ENCODE results near the gene CDC34. TPM values are rescaled to one million over a fixed set of nuclear protein-coding genes. Genes with fewer than 3 reads are reported as not detected.
A peak's percentile ranks its signal among the peaks of the same experiment; 100 is the strongest.

The CDC34 gene
- total RNA-seq, 2 experiments from 2014 or later: 38.5 to 43.4 TPM

DNA sequence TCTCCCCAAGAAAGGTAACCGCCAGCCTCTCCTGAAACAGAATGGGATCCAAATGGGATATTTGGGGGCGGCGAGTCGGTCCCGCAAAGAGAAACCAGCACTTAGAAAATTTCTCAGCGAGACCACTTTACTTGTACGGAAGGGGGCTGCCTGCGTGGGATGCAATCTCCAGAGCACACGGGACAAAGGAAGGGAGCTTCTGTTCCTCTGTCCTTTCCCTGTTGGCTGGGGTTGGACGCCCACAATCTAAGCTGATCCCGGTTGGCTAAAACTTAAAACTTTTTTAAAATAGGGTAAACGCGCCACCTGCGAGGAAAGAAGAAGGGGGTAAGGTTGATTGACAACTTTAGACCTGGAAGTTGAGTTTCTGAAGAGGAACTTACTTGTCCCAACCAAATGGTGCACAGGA lies 40.0 kb downstream of the CDC34 start:
- H3K27ac Mint-ChIP-seq: peak overlapping the region; percentile 95
- ATAC-seq (ENCODE audit: poor library complexity): peak; percentile 6
- H3K27me3 Mint-ChIP-seq: no peaks in the 10 kb centered on the region
- POLR2A ChIA-PET: interaction anchor here (0.7 to 2.2 kb wide), 4 partner anchors 13 to 65 kb away, joined by 4 to 15 read pairs (median 8); partner anchors contain the start of gene CDC34
- Histone ChIP-seq H3K27ac (ENCODE audit: low read depth in 1 of 2, low read length in 2 of 2) (peak overlapping the region; percentile 69 to 87), H3K9me3 (ENCODE audit: control insufficient read depth in 1 of 2, insufficient read depth in 1 of 2, low read length in 2 of 2) (no peaks in the 10 kb centered on the region), H3K36me3 (ENCODE audit: insufficient read depth, low read length) (no peaks in the 10 kb centered on the region), H3K4me3 (ENCODE audit: low read length) (peak overlapping the region; percentile 94), H3K4me1 (ENCODE audit: insufficient read depth, low read length) (peaks cover 53% of the 10 kb centered on the region), H3K27me3 (ENCODE audit: control insufficient read depth in 1 of 2, insufficient read depth in 2 of 2, low read length in 2 of 2) (no peaks in the 10 kb centered on the region)
- H3K4me3 Mint-ChIP-seq: peak overlapping the region; percentile 99
- intact Hi-C loops (cut with DNase I, micrococcal nuclease): loop anchor here (1.0 to 5.0 kb wide), 6 partner anchors 38 to 836 kb away; partner anchors contain the start of genes DAZAP1 (in 1 of the 2), POLRMT (in 1 of the 2), RNF126 (in 1 of the 2) and TPGS1 (in 1 of the 2)
- peaks cover 40% of the 10 kb centered on the region for H3K4me1 Mint-ChIP-seq (ENCODE audit: low read depth)
- peak in 4 of 14 experiments; percentile 43 to 66 (median 56) for DNase-seq
- TF ChIP-seq, protein P1, sequence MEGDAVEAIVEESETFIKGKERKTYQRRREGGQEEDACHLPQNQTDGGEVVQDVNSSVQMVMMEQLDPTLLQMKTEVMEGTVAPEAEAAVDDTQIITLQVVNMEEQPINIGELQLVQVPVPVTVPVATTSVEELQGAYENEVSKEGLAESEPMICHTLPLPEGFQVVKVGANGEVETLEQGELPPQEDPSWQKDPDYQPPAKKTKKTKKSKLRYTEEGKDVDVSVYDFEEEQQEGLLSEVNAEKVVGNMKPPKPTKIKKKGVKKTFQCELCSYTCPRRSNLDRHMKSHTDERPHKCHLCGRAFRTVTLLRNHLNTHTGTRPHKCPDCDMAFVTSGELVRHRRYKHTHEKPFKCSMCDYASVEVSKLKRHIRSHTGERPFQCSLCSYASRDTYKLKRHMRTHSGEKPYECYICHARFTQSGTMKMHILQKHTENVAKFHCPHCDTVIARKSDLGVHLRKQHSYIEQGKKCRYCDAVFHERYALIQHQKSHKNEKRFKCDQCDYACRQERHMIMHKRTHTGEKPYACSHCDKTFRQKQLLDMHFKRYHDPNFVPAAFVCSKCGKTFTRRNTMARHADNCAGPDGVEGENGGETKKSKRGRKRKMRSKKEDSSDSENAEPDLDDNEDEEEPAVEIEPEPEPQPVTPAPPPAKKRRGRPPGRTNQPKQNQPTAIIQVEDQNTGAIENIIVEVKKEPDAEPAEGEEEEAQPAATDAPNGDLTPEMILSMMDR (IDR thresholded peaks at IDR 0.05): no peak
- peaks cover 14% of the 10 kb centered on the region for H3K36me3 Mint-ChIP-seq (ENCODE audit: low read depth)
- H3K9me3 Mint-ChIP-seq: no peaks in the 10 kb centered on the region
- CTCF ChIA-PET: interaction anchor here (0.9 to 2.2 kb wide), 3 partner anchors 13 to 61 kb away, joined by 4 to 14 read pairs (median 5); no protein-coding TSS in a partner anchor

DNA sequence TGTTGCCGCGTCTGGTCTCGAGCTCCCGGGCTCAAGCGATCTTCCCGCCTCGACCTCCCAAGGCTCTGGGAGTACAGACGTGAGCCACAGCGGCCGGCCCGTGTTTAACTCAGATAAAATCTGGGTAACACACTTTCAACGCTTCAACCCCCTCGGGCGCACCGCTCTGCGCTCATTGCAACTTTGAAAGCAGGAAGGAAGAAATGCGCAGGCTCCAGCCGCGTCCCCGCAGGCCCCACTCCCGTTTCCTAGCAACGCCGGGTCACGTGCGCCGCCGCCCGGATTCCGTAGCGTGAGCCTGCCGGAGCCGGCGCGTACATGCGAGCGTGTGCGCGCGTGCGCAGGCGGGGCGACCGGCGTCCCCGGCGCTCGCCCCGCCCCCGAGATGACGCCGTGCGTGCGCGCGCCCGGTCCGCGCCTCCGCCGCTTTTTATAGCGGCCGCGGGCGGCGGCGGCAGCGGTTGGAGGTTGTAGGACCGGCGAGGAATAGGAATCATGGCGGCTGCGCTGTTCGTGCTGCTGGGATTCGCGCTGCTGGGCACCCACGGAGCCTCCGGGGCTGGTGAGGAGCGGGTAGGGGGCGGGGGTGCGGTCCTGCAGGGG lies 40.7 kb downstream of the CDC34 start, which contains the start of gene BSG:
BSG (plus strand) TSS at position 457 of the 603 bp plus-strand sequence; CDS start at position 496, 39 bp downstream.
- intact Hi-C loops (cut with DNase I, micrococcal nuclease): loop anchor here (1.0 to 5.0 kb wide), 9 partner anchors 41 to 835 kb away; partner anchors contain the start of genes RNF126 (in 2 of the 2), TPGS1 (in 2 of the 2), CDC34 (in 1 of the 2) and DAZAP1 (in 1 of the 2)
- peaks cover 14% of the 10 kb centered on the region for H3K36me3 Mint-ChIP-seq (ENCODE audit: low read depth)
- DNase-seq (peak; percentile 97 to 100 (median 98)), ATAC-seq (ENCODE audit: poor library complexity) (peak; percentile 83)
- peak within 1 kb of the TSS; percentile 95 for H3K27ac Mint-ChIP-seq
- no peaks in the 10 kb centered on the region for H3K27me3 Mint-ChIP-seq
- TF ChIP-seq, protein P1 (IDR thresholded peaks at IDR 0.05): no peak
- POLR2A ChIA-PET: interaction anchor here (0.7 to 2.2 kb wide), 4 partner anchors 12 to 66 kb away, joined by 4 to 15 read pairs (median 8); partner anchors contain the start of gene CDC34
- peak within 1 kb of the TSS; percentile 99 for H3K4me3 Mint-ChIP-seq
- Histone ChIP-seq H3K36me3 (ENCODE audit: insufficient read depth, low read length) (no peaks in the 10 kb centered on the region), H3K4me3 (ENCODE audit: low read length) (peak within 1 kb of the TSS; percentile 94), H3K4me1 (ENCODE audit: insufficient read depth, low read length) (peaks cover 60% of the 10 kb centered on the region), H3K27ac (ENCODE audit: low read depth in 1 of 2, low read length in 2 of 2) (peak within 1 kb of the TSS; percentile 69 to 87), H3K27me3 (ENCODE audit: control insufficient read depth in 1 of 2, insufficient read depth in 2 of 2, low read length in 2 of 2) (no peaks in the 10 kb centered on the region), H3K9me3 (ENCODE audit: control insufficient read depth in 1 of 2, insufficient read depth in 1 of 2, low read length in 2 of 2) (no peaks in the 10 kb centered on the region)
- no peaks in the 10 kb centered on the region for H3K9me3 Mint-ChIP-seq
- peaks cover 40% of the 10 kb centered on the region for H3K4me1 Mint-ChIP-seq (ENCODE audit: low read depth)
- CTCF ChIA-PET: interaction anchor here (0.9 to 2.2 kb wide), 3 partner anchors 12 to 61 kb away, joined by 4 to 14 read pairs (median 5); no protein-coding TSS in a partner anchor

DNA sequence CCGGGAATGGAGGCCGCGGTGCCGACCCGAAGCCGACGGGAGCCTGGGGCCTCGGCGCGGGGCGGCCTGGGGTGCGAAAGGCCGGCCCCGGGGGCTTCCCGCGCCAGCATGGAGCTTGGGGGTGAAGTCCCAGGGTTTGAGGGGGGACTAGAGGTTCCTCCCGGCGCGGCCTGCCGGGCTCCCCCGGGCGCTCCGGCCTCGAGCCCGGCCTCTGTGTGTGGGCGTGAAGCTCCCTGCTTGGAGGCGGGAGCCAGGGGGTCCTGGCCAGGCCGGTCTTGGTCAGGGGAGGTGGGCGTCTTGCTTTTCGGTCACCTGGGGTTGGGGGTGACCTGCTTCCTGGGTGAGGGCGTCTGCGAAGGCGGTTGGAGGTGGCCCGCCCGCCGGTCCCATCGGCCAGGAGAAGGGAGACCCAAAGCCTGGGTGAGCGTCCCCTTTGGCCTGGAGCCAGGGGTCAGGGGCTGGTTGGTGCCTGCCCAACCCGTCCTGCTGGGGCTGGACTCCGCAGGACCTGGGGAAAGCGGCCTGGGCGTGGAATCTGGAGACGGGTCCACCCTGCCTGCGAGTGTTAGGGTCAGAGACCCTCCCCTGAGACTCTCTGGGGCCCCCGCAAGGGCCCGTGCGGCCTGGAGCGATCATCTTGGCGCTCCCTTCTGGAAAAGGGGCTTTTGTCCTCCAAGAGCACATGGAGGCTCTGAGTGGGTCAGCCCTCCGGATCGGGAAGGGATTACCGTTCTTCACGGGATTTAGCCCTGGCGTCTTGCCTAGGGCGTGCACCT lies 41.4 kb downstream of the CDC34 start:
- peaks cover 14% of the 10 kb centered on the region for H3K36me3 Mint-ChIP-seq (ENCODE audit: low read depth)
- intact Hi-C loops (cut with DNase I, micrococcal nuclease): loop anchor here (1.0 to 5.0 kb wide), 9 partner anchors 42 to 834 kb away; partner anchors contain the start of genes RNF126 (in 2 of the 2), TPGS1 (in 2 of the 2), CDC34 (in 1 of the 2) and DAZAP1 (in 1 of the 2)
- peak overlapping the region; percentile 95 for H3K27ac Mint-ChIP-seq
- TF ChIP-seq, protein P1 (IDR thresholded peaks at IDR 0.05): no peak
- no peaks in the 10 kb centered on the region for H3K27me3 Mint-ChIP-seq
- Histone ChIP-seq H3K4me3 (ENCODE audit: low read length) (peak overlapping the region; percentile 94), H3K36me3 (ENCODE audit: insufficient read depth, low read length) (peaks cover 2% of the 10 kb centered on the region), H3K27ac (ENCODE audit: low read depth in 1 of 2, low read length in 2 of 2) (peak overlapping the region in 1 of 2 donors; percentile 66), H3K9me3 (ENCODE audit: control insufficient read depth in 1 of 2, insufficient read depth in 1 of 2, low read length in 2 of 2) (no peaks in the 10 kb centered on the region), H3K4me1 (ENCODE audit: insufficient read depth, low read length) (peaks cover 64% of the 10 kb centered on the region), H3K27me3 (ENCODE audit: control insufficient read depth in 1 of 2, insufficient read depth in 2 of 2, low read length in 2 of 2) (no peaks in the 10 kb centered on the region)
- ChIA-PET CTCF (interaction anchor here (2.2 kb wide), 1 partner anchor 11 kb away, joined by 14 read pairs; no protein-coding TSS in a partner anchor), POLR2A (interaction anchor here (0.5 to 2.0 kb wide), 2 partner anchors 11 to 45 kb away, joined by 3 to 6 read pairs; no protein-coding TSS in a partner anchor)
- H3K9me3 Mint-ChIP-seq: no peaks in the 10 kb centered on the region
- ATAC-seq (ENCODE audit: poor library complexity) (no peak), DNase-seq (peak in 1 of 14 experiments; percentile 62)
- peaks cover 40% of the 10 kb centered on the region for H3K4me1 Mint-ChIP-seq (ENCODE audit: low read depth)
- H3K4me3 Mint-ChIP-seq: peak overlapping the region; percentile 99
